ENCODE data around the gene TGM4.

Gene TGM4

GRCh38 chr3:44914936-44915335, 40.5 kb downstream of the TGM4 start:
- no peak overlapping the region for H3K4me3 ChIP-seq (ENCODE audit: low read depth, low read length)
- no peaks in the 10 kb centered on the region for H3K36me3 ChIP-seq (ENCODE audit: insufficient read depth, low read length)
- H2AFZ ChIP-seq (ENCODE audit: low read length, unreplicated experiment), result no peak overlapping the region
- H3K27ac ChIP-seq (ENCODE audit: low read depth, low read length), result no peak overlapping the region
- peaks cover 7% of the 10 kb centered on the region for H3K4me1 ChIP-seq (ENCODE audit: control insufficient read depth, insufficient read depth, low read length, unreplicated experiment)
- no peaks in the 10 kb centered on the region for H3K27me3 ChIP-seq (ENCODE audit: insufficient read depth, low read length)
- no peaks in the 10 kb centered on the region for H3K79me2 ChIP-seq (ENCODE audit: control insufficient read depth, insufficient read depth, low read length, unreplicated experiment)

GRCh38 chr3:44915702-44916438, 41.5 kb downstream of the TGM4 start:
- H3K36me3 ChIP-seq (ENCODE audit: insufficient read depth, low read length), result no peaks in the 10 kb centered on the region
- H3K27me3 ChIP-seq (ENCODE audit: insufficient read depth, low read length), result no peaks in the 10 kb centered on the region
- no peak overlapping the region for H3K27ac ChIP-seq (ENCODE audit: low read depth, low read length)
- H3K79me2 ChIP-seq (ENCODE audit: control insufficient read depth, insufficient read depth, low read length, unreplicated experiment), result no peaks in the 10 kb centered on the region
- peaks cover 10% of the 10 kb centered on the region for H3K4me1 ChIP-seq (ENCODE audit: control insufficient read depth, insufficient read depth, low read length, unreplicated experiment)
- H3K4me3 ChIP-seq (ENCODE audit: low read depth, low read length), result no peak overlapping the region
- no peak overlapping the region for H2AFZ ChIP-seq (ENCODE audit: low read length, unreplicated experiment)

GRCh38 chr3:44918087-44918486, 43.7 kb downstream of the TGM4 start:
- no peak overlapping the region for H2AFZ ChIP-seq (ENCODE audit: low read length, unreplicated experiment)
- H3K36me3 ChIP-seq (ENCODE audit: insufficient read depth, low read length), result no peaks in the 10 kb centered on the region

GRCh38 chr3:44918581-44918980, 44.2 kb downstream of the TGM4 start:
- no peaks in the 10 kb centered on the region for H3K36me3 ChIP-seq (ENCODE audit: insufficient read depth, low read length)
- H3K27ac ChIP-seq (ENCODE audit: low read depth, low read length), result no peak overlapping the region
- H3K4me3 ChIP-seq (ENCODE audit: low read depth, low read length), result no peak overlapping the region
- H3K27me3 ChIP-seq (ENCODE audit: insufficient read depth, low read length), result no peaks in the 10 kb centered on the region
- no peaks in the 10 kb centered on the region for H3K79me2 ChIP-seq (ENCODE audit: control insufficient read depth, insufficient read depth, low read length, unreplicated experiment)
- H3K4me1 ChIP-seq (ENCODE audit: control insufficient read depth, insufficient read depth, low read length, unreplicated experiment), result peaks cover 9% of the 10 kb centered on the region
- H2AFZ ChIP-seq (ENCODE audit: low read length, unreplicated experiment), result no peak overlapping the region

More at GRCh38 chr3:44918087-44918486, 43.7 kb downstream of the TGM4 start:
- H3K27ac ChIP-seq (ENCODE audit: low read depth, low read length), result no peak overlapping the region
- H3K4me1 ChIP-seq (ENCODE audit: control insufficient read depth, insufficient read depth, low read length, unreplicated experiment), result peaks cover 10% of the 10 kb centered on the region
- no peak overlapping the region for H3K4me3 ChIP-seq (ENCODE audit: low read depth, low read length)
- H3K27me3 ChIP-seq (ENCODE audit: insufficient read depth, low read length), result no peaks in the 10 kb centered on the region
- no peaks in the 10 kb centered on the region for H3K79me2 ChIP-seq (ENCODE audit: control insufficient read depth, insufficient read depth, low read length, unreplicated experiment)

GRCh38 chr3:44920081-44920480, 45.7 kb downstream of the TGM4 start:
- Histone ChIP-seq H3K79me2 (ENCODE audit: control insufficient read depth, insufficient read depth, low read length, unreplicated experiment) (no peaks in the 10 kb centered on the region), H3K36me3 (ENCODE audit: insufficient read depth, low read length) (no peaks in the 10 kb centered on the region), H2AFZ (ENCODE audit: low read length, unreplicated experiment) (no peak overlapping the region), H3K4me1 (ENCODE audit: control insufficient read depth, insufficient read depth, low read length, unreplicated experiment) (peaks cover 16% of the 10 kb centered on the region), H3K27me3 (ENCODE audit: insufficient read depth, low read length) (no peaks in the 10 kb centered on the region), H3K4me3 (ENCODE audit: low read depth, low read length) (no peak overlapping the region), H3K27ac (ENCODE audit: low read depth, low read length) (no peak overlapping the region)

- no peak overlapping the region for H3K27ac ChIP-seq (ENCODE audit: low read depth, low read length)
- no peaks in the 10 kb centered on the region for H3K79me2 ChIP-seq (ENCODE audit: control insufficient read depth, insufficient read depth, low read length, unreplicated experiment)
- no peaks in the 10 kb centered on the region for H3K27me3 ChIP-seq (ENCODE audit: insufficient read depth, low read length)
- H2AFZ ChIP-seq (ENCODE audit: low read length, unreplicated experiment), result no peak overlapping the region
- peaks cover 16% of the 10 kb centered on the region for H3K4me1 ChIP-seq (ENCODE audit: control insufficient read depth, insufficient read depth, low read length, unreplicated experiment)
- H3K4me3 ChIP-seq (ENCODE audit: low read depth, low read length), result no peak overlapping the region
- H3K36me3 ChIP-seq (ENCODE audit: insufficient read depth, low read length), result no peaks in the 10 kb centered on the region; the same call in 1 of the 2 replicates
These were observed 49.4 kb downstream of the TGM4 start for GRCh38 chr3:44923632-44924456.

- no peaks in the 10 kb centered on the region; the same call in 1 of the 2 replicates for H3K36me3 ChIP-seq (ENCODE audit: insufficient read depth, low read length)
- no peaks in the 10 kb centered on the region for H3K27me3 ChIP-seq (ENCODE audit: insufficient read depth, low read length)
- no peak overlapping the region for H3K4me3 ChIP-seq (ENCODE audit: low read depth, low read length)
These were observed 50.2 kb downstream of the TGM4 start for GRCh38 chr3:44924457-44925084.

GRCh38 chr3:44926172-44926571, 51.8 kb downstream of the TGM4 start:
- Histone ChIP-seq H3K27me3 (ENCODE audit: insufficient read depth, low read length) (no peaks in the 10 kb centered on the region), H2AFZ (ENCODE audit: low read length, unreplicated experiment) (no peak overlapping the region), H3K4me1 (ENCODE audit: control insufficient read depth, insufficient read depth, low read length, unreplicated experiment) (peaks cover 10% of the 10 kb centered on the region), H3K4me3 (ENCODE audit: low read depth, low read length) (no peak overlapping the region), H3K79me2 (ENCODE audit: control insufficient read depth, insufficient read depth, low read length, unreplicated experiment) (no peaks in the 10 kb centered on the region), H3K36me3 (ENCODE audit: insufficient read depth, low read length) (no peaks in the 10 kb centered on the region; the same call in 1 of the 2 replicates), H3K27ac (ENCODE audit: low read depth, low read length) (no peak overlapping the region)

More at GRCh38 chr3:44924457-44925084, 50.2 kb downstream of the TGM4 start:
- H2AFZ ChIP-seq (ENCODE audit: low read length, unreplicated experiment), result no peak overlapping the region
- peaks cover 16% of the 10 kb centered on the region for H3K4me1 ChIP-seq (ENCODE audit: control insufficient read depth, insufficient read depth, low read length, unreplicated experiment)
- H3K27ac ChIP-seq (ENCODE audit: low read depth, low read length), result no peak overlapping the region
- H3K79me2 ChIP-seq (ENCODE audit: control insufficient read depth, insufficient read depth, low read length, unreplicated experiment), result no peaks in the 10 kb centered on the region

GRCh38 chr3:44926921-44927320, 52.5 kb downstream of the TGM4 start:
- Histone ChIP-seq H3K4me3 (ENCODE audit: low read depth, low read length) (no peak overlapping the region), H3K36me3 (ENCODE audit: insufficient read depth, low read length) (no peaks in the 10 kb centered on the region; the same call in 1 of the 2 replicates), H3K27ac (ENCODE audit: low read depth, low read length) (no peak overlapping the region), H3K4me1 (ENCODE audit: control insufficient read depth, insufficient read depth, low read length, unreplicated experiment) (peaks cover 10% of the 10 kb centered on the region), H3K79me2 (ENCODE audit: control insufficient read depth, insufficient read depth, low read length, unreplicated experiment) (no peaks in the 10 kb centered on the region), H3K27me3 (ENCODE audit: insufficient read depth, low read length) (no peaks in the 10 kb centered on the region), H2AFZ (ENCODE audit: low read length, unreplicated experiment) (no peak overlapping the region)

GRCh38 chr3:44927371-44927770, 53.0 kb downstream of the TGM4 start:
- H2AFZ ChIP-seq (ENCODE audit: low read length, unreplicated experiment), result no peak overlapping the region
- no peaks in the 10 kb centered on the region for H3K79me2 ChIP-seq (ENCODE audit: control insufficient read depth, insufficient read depth, low read length, unreplicated experiment)
- no peaks in the 10 kb centered on the region; the same call in 1 of the 2 replicates for H3K36me3 ChIP-seq (ENCODE audit: insufficient read depth, low read length)
- no peaks in the 10 kb centered on the region for H3K27me3 ChIP-seq (ENCODE audit: insufficient read depth, low read length)
- H3K4me1 ChIP-seq (ENCODE audit: control insufficient read depth, insufficient read depth, low read length, unreplicated experiment), result peaks cover 10% of the 10 kb centered on the region
- no peak overlapping the region for H3K27ac ChIP-seq (ENCODE audit: low read depth, low read length)
- no peak overlapping the region for H3K4me3 ChIP-seq (ENCODE audit: low read depth, low read length)

Data from ACC112 (cell line).